Stimulated activated CD4-positive, alpha-beta T cell treated with anti-CD3 and anti-CD28 coated beads, Interleukin-1b, Interleukin-23, amount 100 ng/mL, for 24 hours (primary cell): ENCODE results near the gene PREX1.

Experiments used
- DNase-seq, 4 experiments: peaks; one replicate each; pipeline ENCODE4 v3.0.0-alpha.2; 2020; ENCODE audit warnings: low read depth in 4 of 4, low spot score in 1 of 4

The PREX1 gene

DNA sequence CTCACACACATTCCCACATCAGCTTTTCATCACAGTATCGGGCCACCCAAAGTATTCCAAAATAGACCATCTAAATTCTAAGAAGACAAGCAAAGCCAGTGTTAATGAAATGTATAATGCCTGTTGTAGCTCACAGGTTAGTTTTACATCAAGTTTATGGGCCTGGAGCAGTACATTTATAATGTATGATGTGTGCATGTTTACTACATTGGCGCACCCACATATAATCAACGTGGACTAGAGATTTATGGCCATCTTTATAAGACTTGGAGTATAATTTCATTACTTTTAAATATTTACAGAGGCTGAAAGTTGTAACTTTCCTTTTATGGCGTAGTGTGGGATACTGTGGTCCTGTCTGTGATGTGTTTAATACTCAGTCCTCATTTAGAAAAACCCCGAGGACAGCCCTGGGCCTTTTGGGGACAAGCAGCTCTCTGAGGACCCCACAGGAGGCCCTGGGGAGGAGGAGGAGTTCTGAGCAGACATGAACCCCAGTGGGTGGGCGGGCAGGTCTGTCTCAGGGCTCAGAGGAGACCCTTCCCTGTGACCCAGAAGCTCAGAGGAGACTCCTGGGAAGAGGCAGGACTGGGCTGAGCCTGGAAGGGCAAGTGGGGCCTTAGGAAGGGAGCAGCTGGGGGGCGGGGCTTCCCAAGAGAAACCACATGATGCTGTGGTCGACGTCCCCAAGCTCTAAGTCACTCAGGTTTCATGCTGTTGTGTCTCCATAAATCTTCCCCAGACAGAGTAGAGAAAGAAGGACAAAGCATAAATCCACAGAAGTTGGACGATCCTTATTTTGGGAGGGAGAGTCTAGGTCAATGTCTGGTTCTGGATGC is 232.1 kb downstream of the PREX1 start:
- no peak for DNase-seq

DNA sequence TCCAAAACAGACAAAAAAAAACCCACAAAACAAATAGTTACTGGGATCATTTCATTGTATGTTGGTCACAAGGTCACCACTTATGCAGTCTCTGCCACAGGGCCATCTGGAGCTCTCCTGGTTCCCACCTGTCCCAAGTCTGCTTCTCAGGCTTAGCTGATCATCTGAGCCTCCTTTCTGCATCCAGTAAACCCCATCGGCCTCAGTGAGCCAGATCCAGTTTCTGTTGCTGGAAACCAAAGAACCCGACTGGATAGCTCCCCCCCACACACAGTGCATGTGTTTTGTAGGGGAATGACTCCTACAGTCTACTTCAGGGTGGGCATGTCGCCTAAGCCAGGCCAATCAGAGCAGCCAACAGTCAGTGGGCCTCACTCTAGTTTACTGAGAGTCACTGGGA is 233.3 kb downstream of the PREX1 start:
- no peak for DNase-seq

DNA sequence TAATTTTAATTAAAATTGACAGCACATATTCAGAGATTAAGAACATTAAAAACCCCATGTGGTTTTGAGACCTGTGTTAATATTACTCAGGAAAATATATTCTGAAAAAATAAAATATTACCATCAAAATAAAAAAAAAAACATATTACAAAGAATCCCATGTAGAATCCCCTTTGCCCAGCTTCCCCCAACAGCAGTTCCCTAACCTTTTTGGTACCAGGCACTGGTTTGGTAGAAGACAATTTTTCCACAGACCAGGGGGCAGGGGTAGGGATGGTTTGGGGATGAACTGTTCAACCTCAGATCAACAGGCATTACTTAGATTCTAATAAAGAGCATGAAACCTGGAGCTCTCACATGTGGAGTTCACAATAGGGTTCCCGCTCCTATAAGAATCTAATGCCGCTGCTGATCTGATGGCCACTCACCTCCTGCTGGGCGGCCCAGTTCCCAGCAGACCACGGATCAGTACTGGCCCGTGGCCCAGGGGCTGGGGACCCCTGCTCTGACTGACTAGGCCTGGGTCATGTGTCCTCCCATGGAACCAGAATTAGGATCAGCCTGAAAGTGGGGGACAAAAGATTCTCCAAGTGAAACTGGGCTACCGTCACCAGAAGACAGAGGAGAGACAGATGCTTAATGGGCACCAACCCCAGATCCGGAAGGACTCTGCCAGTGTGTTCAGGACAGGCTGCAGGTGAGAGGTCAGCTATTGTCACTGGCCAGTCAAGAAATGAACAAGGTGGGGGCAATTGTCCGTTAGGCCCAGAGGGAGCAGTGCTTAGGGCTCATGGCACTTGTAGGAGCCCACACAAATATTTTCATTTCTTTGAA is 235.5 kb downstream of the PREX1 start:
- no peak for DNase-seq

DNA sequence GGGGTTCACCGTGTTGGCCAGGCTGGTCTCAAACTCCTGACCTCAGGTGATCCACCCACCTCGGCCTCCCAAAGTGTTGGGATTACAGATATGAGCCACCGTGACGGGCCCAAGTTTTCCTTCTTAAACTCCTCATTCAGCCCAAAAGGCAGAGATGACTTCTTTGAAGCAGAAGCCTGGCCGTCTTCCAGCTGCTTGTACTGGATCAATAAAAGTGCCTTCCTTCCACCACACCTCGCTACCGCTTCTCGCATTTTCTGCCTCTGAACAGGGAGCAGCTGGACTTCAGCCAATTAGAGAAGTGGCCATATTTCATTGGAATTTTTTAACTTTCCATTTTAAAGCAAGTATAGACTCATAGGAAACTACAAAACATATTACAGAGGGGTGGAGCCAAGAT is 241.1 kb downstream of the PREX1 start:
- DNase-seq, result no peak

- no peak for DNase-seq
Observed at GRCh38 chr20:48585061-48585870, 242.5 kb downstream of the PREX1 start.

DNA sequence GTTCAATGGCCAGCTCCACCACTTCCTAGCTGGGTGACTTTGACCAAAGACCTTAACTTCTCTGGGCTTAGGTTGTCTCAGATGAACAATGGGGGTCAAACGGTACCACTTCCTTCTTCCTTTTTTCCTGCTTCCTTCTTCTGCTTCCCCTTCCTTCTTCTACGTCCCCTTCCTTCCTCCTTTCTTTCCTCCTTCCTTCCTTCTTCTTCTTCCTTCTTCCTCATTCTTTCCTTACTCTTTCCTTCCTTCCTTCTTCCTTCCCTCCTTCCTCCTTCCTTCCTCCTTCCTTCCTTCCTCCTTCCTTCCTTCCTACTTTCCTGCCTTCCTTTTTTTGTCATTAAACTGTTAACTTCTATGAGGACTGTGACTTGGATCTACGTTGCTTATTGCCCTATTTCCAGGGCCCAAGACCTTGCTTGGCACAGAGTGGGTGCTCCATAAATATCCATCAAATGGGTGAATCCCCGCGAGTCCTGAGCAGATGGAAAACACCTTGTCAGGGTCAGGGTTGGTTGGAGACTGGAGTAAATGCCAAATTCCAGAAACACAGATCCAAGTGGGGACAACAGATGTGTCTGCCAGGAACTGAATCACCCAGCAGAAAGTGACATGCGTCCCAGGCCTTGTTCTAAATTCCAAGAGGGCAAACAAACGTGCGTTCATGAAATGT is 243.3 kb downstream of the PREX1 start:
- DNase-seq, result no peak

DNA sequence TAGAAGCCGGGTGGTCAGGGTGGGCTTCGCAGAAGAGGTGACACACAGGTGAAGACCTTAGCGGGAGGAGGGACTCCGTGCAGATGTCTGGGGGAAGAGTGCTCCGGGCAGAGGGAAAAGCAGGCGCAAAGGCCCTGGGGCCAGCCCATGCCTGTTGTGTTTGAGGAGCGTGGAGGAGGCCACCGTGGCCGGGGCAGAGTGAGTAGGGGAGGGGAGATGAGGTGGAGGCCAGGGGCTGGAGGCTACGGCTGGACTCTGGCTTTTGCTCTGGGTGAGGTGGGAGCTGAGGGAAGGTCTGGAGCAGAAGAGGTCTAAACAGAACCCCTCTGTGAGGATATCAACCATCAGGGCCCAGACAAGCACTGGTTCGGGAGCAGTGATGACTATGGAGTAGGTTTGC is 244.0 kb downstream of the PREX1 start:
- no peak for DNase-seq

DNA sequence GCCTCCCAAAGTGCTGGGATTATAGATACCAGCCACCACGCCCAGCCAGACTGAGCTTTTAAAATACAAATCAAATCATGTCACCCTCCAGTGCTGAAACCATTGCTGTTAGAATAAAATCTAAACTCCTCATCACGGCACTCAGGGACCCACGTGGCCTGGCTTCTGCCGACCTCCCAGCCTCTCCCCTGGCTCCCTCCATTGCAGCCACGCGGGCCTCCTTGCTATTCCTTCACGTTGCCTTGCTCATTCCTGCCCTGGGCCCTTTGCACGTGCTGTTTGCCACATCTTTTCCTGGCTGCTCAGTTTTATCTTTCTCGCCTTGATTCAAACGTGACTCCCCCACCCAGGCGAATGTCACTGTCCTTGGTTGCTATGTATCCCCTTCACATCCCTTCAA is 244.6 kb downstream of the PREX1 start:
- DNase-seq, result no peak

GRCh38 chr20:48582673-48582985 is 245.2 kb downstream of the PREX1 start:
- DNase-seq, result no peak

GRCh38 chr20:48581167-48581566 is 246.6 kb downstream of the PREX1 start:
- DNase-seq, result no peak

GRCh38 chr20:48578397-48579098 is 249.3 kb downstream of the PREX1 start:
- no peak for DNase-seq

DNA sequence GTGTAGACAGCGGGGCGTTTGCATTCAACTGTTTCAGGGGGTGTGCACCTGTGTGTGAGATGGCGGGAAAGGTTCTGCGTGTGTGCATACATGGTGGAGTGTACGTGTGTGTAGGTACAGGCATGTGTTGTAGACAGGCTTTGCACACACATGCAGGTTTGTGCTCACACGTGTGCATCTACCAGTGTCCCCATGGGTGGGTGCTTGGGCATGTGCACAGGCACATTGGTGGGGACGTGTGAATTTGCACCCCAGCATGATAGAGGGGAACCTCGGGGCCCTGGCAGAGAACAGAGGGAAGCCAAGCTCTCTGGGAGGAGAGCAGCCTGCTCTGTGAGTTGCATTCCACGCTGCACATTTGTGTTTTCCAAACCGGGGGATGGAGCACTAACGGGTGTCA is 250.2 kb downstream of the PREX1 start:
- DNase-seq, result no peak

- DNase-seq, result no peak
Observed at GRCh38 chr20:48574383-48574782, 253.4 kb downstream of the PREX1 start.
